Activated T-helper 1 cell treated with Interleukin-2 at 50 U/mL for 16 hours (primary cell): ENCODE data around the gene ANO7.
A peak's percentile ranks its signal among the peaks of the same experiment; 100 is the strongest.

Source experiments
- DNase-seq: peaks from one replicate; pipeline ENCODE4 v3.0.0-alpha.2; 2020; ENCODE audit warnings: low read depth

ANO7 gene

GRCh38 chr2:241208058-241208457 is 19.6 kb downstream of the ANO7 start:
- DNase-seq = no peak

- DNase-seq = no peak
Observed at GRCh38 chr2:241209271-241209670, 20.8 kb downstream of the ANO7 start.

- no peak for DNase-seq
Observed at GRCh38 chr2:241211276-241211675, 22.8 kb downstream of the ANO7 start.

GRCh38 chr2:241213041-241213440 is 24.6 kb downstream of the ANO7 start:
- DNase-seq = no peak

- DNase-seq = no peak
Observed at GRCh38 chr2:241213567-241213966, 25.1 kb downstream of the ANO7 start.

- DNase-seq = no peak
Observed at GRCh38 chr2:241214209-241214608, 25.7 kb downstream of the ANO7 start.

GRCh38 chr2:241214766-241215165 is 26.3 kb downstream of the ANO7 start:
- DNase-seq = no peak

GRCh38 chr2:241215421-241215820 is 26.9 kb downstream of the ANO7 start:
- no peak for DNase-seq

GRCh38 chr2:241216211-241216761 is 27.8 kb downstream of the ANO7 start:
- DNase-seq = no peak

GRCh38 chr2:241217320-241218031 is 29.0 kb downstream of the ANO7 start:
- peak; percentile 11 for DNase-seq

GRCh38 chr2:241218131-241219029 is 29.9 kb downstream of the ANO7 start:
- peak; percentile 9 for DNase-seq

GRCh38 chr2:241219030-241219382 is 30.5 kb downstream of the ANO7 start:
- no peak for DNase-seq

GRCh38 chr2:241219856-241220356 is 31.4 kb downstream of the ANO7 start:
- no peak for DNase-seq

GRCh38 chr2:241223211-241224017 is 34.9 kb downstream of the ANO7 start:
- DNase-seq = no peak

GRCh38 chr2:241224018-241224850 is 35.8 kb downstream of the ANO7 start:
- DNase-seq = no peak

GRCh38 chr2:241224851-241225438 is 36.5 kb downstream of the ANO7 start:
- no peak for DNase-seq

GRCh38 chr2:241225545-241225944 is 37.1 kb downstream of the ANO7 start:
- no peak for DNase-seq

GRCh38 chr2:241225983-241226382 is 37.5 kb downstream of the ANO7 start:
- no peak for DNase-seq

- DNase-seq = no peak
Observed at GRCh38 chr2:241226723-241227572, 38.5 kb downstream of the ANO7 start.

- DNase-seq = no peak
Observed at GRCh38 chr2:241227594-241227993, 39.1 kb downstream of the ANO7 start.
